Measurements from ENCODE around the gene VPS11. TPM values are rescaled to one million over a fixed set of nuclear protein-coding genes. Genes with fewer than 3 reads are reported as not detected.
A peak's percentile ranks its signal among the peaks of the same experiment; 100 is the strongest.

The VPS11 gene
- total RNA-seq, 1 experiment from 2014 or later = 18.6 TPM

DNA sequence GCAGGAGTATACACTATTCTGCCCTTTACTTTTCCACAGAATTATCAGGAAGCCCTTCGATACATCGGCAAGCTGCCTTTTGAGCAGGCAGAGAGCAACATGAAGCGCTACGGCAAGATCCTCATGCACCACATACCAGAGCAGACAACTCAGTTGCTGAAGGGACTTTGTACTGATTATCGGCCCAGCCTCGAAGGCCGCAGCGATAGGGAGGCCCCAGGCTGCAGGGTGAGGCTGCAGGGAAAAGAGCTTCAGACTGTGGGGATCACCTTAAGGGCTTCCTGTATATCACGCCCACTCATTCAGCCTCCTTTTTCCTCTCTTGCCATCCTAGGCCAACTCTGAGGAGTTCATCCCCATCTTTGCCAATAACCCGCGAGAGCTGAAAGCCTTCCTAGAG, 10.2 kb downstream of the VPS11 start:
- H3K18ac ChIP-seq (ENCODE audit: insufficient read length, low read depth, low read length) = no peak overlapping the region
- H2AFZ ChIP-seq (ENCODE audit: low read length) = no peak overlapping the region
- H3T11ph ChIP-seq (ENCODE audit: low read length) = no peak overlapping the region
- no peak overlapping the region for H2BK120ac ChIP-seq (ENCODE audit: low read depth, low read length, poor library complexity, severe bottlenecking)
- Mint-ChIP-seq H3K9me3 (no peaks in the 10 kb centered on the region), H3K27ac (0 out of 7 replicates have a peak overlapping the region, but pooled peaks of 1 of the 3 experiments have one; percentile 57), H3K4me1 (no peaks in the 10 kb centered on the region), H3K4me3 (no peak overlapping the region), H3K36me3 (ENCODE audit: insufficient read depth in 1 of 3, low read depth in 3 of 3) (peaks cover 22 to 82% (median 62%) of the 10 kb centered on the region in 3 experiments; a peak in 6 of 7 replicates), H3K27me3 (ENCODE audit: low read depth) (no peaks in the 10 kb centered on the region)
- H3K27me3 ChIP-seq (ENCODE audit: insufficient read depth, low read length) = no peaks in the 10 kb centered on the region
- H3K9me3 ChIP-seq (ENCODE audit: control insufficient read depth, low read depth, low read length) = no peaks in the 10 kb centered on the region
- no peak overlapping the region for H3K4ac ChIP-seq (ENCODE audit: low read depth, low read length)
- H3K79me1 ChIP-seq (ENCODE audit: insufficient read depth, low read depth, low read length, poor library complexity, severe bottlenecking) = peaks cover 3% of the 10 kb centered on the region
- H4K20me1 ChIP-seq (ENCODE audit: control insufficient read depth, insufficient read depth, insufficient read length) = no peaks in the 10 kb centered on the region
- no peak overlapping the region for H3K9ac ChIP-seq (ENCODE audit: extremely low read depth, insufficient read length, low read length)
- no peaks in the 10 kb centered on the region for H3K4me1 ChIP-seq (ENCODE audit: insufficient read depth, low read length)
- no peaks in the 10 kb centered on the region for H3K79me2 ChIP-seq (ENCODE audit: insufficient read depth, low read length)
- TF ChIP-seq, protein P1, sequence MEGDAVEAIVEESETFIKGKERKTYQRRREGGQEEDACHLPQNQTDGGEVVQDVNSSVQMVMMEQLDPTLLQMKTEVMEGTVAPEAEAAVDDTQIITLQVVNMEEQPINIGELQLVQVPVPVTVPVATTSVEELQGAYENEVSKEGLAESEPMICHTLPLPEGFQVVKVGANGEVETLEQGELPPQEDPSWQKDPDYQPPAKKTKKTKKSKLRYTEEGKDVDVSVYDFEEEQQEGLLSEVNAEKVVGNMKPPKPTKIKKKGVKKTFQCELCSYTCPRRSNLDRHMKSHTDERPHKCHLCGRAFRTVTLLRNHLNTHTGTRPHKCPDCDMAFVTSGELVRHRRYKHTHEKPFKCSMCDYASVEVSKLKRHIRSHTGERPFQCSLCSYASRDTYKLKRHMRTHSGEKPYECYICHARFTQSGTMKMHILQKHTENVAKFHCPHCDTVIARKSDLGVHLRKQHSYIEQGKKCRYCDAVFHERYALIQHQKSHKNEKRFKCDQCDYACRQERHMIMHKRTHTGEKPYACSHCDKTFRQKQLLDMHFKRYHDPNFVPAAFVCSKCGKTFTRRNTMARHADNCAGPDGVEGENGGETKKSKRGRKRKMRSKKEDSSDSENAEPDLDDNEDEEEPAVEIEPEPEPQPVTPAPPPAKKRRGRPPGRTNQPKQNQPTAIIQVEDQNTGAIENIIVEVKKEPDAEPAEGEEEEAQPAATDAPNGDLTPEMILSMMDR (conservative IDR thresholded peaks at IDR 0.05) = no peak
- H4K8ac ChIP-seq (replicated peaks; ENCODE audit: insufficient read length, low read depth, low read length) = no peak overlapping the region
- no peak overlapping the region for H3K14ac ChIP-seq (ENCODE audit: insufficient read depth, low read length)
- H2AK5ac ChIP-seq (ENCODE audit: insufficient read length, low read length) = no peak overlapping the region
- no peak overlapping the region for H2BK5ac ChIP-seq (ENCODE audit: insufficient read length, low read length)
- no peak overlapping the region for H2BK20ac ChIP-seq (ENCODE audit: low read depth, low read length, poor library complexity, severe bottlenecking)
- no peaks in the 10 kb centered on the region for H3K23me2 ChIP-seq (ENCODE audit: insufficient read length, low read depth, low read length, poor library complexity, severe bottlenecking)
- H3K4me2 ChIP-seq (ENCODE audit: insufficient read depth, insufficient read length, low read length) = no peak overlapping the region
- H3K23ac ChIP-seq (ENCODE audit: insufficient read length, low read depth, low read length) = no peak overlapping the region
- no CpG with 5 or more reads among the region's 11 CpGs for WGBS (ENCODE audit: extremely low coverage, insufficient read length, low lambda C conversion rate)
- no peak overlapping the region for H3K27ac ChIP-seq (ENCODE audit: insufficient read length, low read depth, low read length)
- DNase-seq = no peak
- H4K5ac ChIP-seq (ENCODE audit: insufficient read length, low read depth, low read length) = no peak overlapping the region
- H4K91ac ChIP-seq (ENCODE audit: insufficient read length, low read depth, low read length) = no peak overlapping the region
- H2BK15ac ChIP-seq (ENCODE audit: low read depth, low read length) = no peak overlapping the region
- H3K56ac ChIP-seq (ENCODE audit: insufficient read length, low read depth, low read length) = no peak overlapping the region
- H2BK12ac ChIP-seq (ENCODE audit: insufficient read length, low read depth, low read length) = no peak overlapping the region

Measured in H9 (cell line).